ENCODE results near the gene GRAMD1B. TPM values are rescaled to one million over a fixed set of nuclear protein-coding genes. Genes with fewer than 3 reads are reported as not detected.

GRAMD1B gene
- total RNA-seq, 2 donors from 2014 or later: 28.8 to 39.6 TPM

DNA sequence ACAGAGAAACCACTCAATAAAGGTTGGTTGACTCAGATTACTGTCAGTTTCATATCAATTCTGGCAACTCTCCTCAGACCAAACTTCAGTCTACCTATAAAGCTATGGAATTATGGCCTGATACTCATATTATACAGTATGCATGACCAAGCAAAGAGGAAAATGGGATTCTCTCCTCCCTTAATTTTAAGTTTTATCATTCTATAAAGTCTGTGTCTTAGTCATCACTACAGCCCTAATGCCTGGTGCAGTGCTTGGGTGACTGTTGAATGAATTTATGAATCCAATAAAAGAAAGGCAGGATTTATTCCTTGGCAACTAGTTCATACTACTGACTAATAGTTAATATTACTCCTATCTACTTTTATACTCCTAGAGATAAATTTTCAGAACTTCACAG lies 37.6 kb upstream of the GRAMD1B start:
- H3K27me3 Mint-ChIP-seq (ENCODE audit: insufficient read depth): peaks cover 22% of the 10 kb centered on the region
- no peaks in the 10 kb centered on the region for H3K27me3 ChIP-seq (ENCODE audit: control insufficient read depth, insufficient read depth, low read length, poor library complexity, severe bottlenecking)
- peaks cover 4% of the 10 kb centered on the region for H3K9me3 ChIP-seq (ENCODE audit: control insufficient read depth, low read length)
- no peaks in the 10 kb centered on the region for H3K9me3 Mint-ChIP-seq
- H3K4me3 Mint-ChIP-seq: no peak overlapping the region
- peaks cover 14% of the 10 kb centered on the region for H3K4me1 Mint-ChIP-seq
- H3K4me1 ChIP-seq (ENCODE audit: control insufficient read depth, insufficient read depth, low read length): peaks cover 11% of the 10 kb centered on the region
- H3K27ac Mint-ChIP-seq: no peak overlapping the region
- no peaks in the 10 kb centered on the region for H3K36me3 ChIP-seq (ENCODE audit: control insufficient read depth, insufficient read depth, low read length)
- H3K27ac ChIP-seq (ENCODE audit: low read depth, low read length): no peak overlapping the region
- no peak for DNase-seq
- no peak overlapping the region for H3K9ac ChIP-seq (ENCODE audit: extremely low read depth, low read length, poor library complexity, severe bottlenecking)
- TF ChIP-seq, protein P1, sequence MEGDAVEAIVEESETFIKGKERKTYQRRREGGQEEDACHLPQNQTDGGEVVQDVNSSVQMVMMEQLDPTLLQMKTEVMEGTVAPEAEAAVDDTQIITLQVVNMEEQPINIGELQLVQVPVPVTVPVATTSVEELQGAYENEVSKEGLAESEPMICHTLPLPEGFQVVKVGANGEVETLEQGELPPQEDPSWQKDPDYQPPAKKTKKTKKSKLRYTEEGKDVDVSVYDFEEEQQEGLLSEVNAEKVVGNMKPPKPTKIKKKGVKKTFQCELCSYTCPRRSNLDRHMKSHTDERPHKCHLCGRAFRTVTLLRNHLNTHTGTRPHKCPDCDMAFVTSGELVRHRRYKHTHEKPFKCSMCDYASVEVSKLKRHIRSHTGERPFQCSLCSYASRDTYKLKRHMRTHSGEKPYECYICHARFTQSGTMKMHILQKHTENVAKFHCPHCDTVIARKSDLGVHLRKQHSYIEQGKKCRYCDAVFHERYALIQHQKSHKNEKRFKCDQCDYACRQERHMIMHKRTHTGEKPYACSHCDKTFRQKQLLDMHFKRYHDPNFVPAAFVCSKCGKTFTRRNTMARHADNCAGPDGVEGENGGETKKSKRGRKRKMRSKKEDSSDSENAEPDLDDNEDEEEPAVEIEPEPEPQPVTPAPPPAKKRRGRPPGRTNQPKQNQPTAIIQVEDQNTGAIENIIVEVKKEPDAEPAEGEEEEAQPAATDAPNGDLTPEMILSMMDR (conservative IDR thresholded peaks at IDR 0.05): no peak
- H3K4me3 ChIP-seq (ENCODE audit: low read length): no peak overlapping the region
- H3K36me3 Mint-ChIP-seq (ENCODE audit: low read depth): no peaks in the 10 kb centered on the region

- Mint-ChIP-seq H3K27ac (no peak overlapping the region), H3K4me1 (peaks cover 14% of the 10 kb centered on the region), H3K9me3 (no peaks in the 10 kb centered on the region), H3K36me3 (ENCODE audit: low read depth) (no peaks in the 10 kb centered on the region), H3K27me3 (ENCODE audit: insufficient read depth) (peaks cover 22% of the 10 kb centered on the region), H3K4me3 (no peak overlapping the region)
- no peak for DNase-seq
- H3K9ac ChIP-seq (ENCODE audit: extremely low read depth, low read length, poor library complexity, severe bottlenecking): no peak overlapping the region
- TF ChIP-seq, protein P1 (conservative IDR thresholded peaks at IDR 0.05): no peak
- H3K9me3 ChIP-seq (ENCODE audit: control insufficient read depth, low read length): peaks cover 4% of the 10 kb centered on the region
- peaks cover 11% of the 10 kb centered on the region for H3K4me1 ChIP-seq (ENCODE audit: control insufficient read depth, insufficient read depth, low read length)
- H3K27me3 ChIP-seq (ENCODE audit: control insufficient read depth, insufficient read depth, low read length, poor library complexity, severe bottlenecking): no peaks in the 10 kb centered on the region
- no peaks in the 10 kb centered on the region for H3K36me3 ChIP-seq (ENCODE audit: control insufficient read depth, insufficient read depth, low read length)
- H3K27ac ChIP-seq (ENCODE audit: low read depth, low read length): no peak overlapping the region
- H3K4me3 ChIP-seq (ENCODE audit: low read length): no peak overlapping the region
- 78 to 86% methylated on average over 3 of the region's 3 CpGs for WGBS, 2 experiments (ENCODE audit: insufficient coverage in 1 of 2, insufficient read length in 1 of 2)
These were observed 37.2 kb upstream of the GRAMD1B start for GRCh38 chr11:123392844-123393243.

- no peaks in the 10 kb centered on the region for H3K36me3 ChIP-seq (ENCODE audit: control insufficient read depth, insufficient read depth, low read length)
- H3K4me3 ChIP-seq (ENCODE audit: low read length): no peak overlapping the region
- no peak overlapping the region for H3K27ac ChIP-seq (ENCODE audit: low read depth, low read length)
- H3K9me3 ChIP-seq (ENCODE audit: control insufficient read depth, low read length): peaks cover 4% of the 10 kb centered on the region
- TF ChIP-seq, protein P1 (conservative IDR thresholded peaks at IDR 0.05): no peak
- peaks cover 14% of the 10 kb centered on the region for H3K4me1 Mint-ChIP-seq
- no peak overlapping the region for H3K27ac Mint-ChIP-seq
- WGBS, 2 experiments (ENCODE audit: insufficient coverage in 1 of 2, insufficient read length in 1 of 2): 80 to 81% methylated on average over 2 to 6 of the region's 6 CpGs
- no peak overlapping the region for H3K4me3 Mint-ChIP-seq
- H3K4me1 ChIP-seq (ENCODE audit: control insufficient read depth, insufficient read depth, low read length): peaks cover 11% of the 10 kb centered on the region
- H3K27me3 ChIP-seq (ENCODE audit: control insufficient read depth, insufficient read depth, low read length, poor library complexity, severe bottlenecking): no peaks in the 10 kb centered on the region
- H3K9ac ChIP-seq (ENCODE audit: extremely low read depth, low read length, poor library complexity, severe bottlenecking): no peak overlapping the region
- H3K27me3 Mint-ChIP-seq (ENCODE audit: insufficient read depth): peaks cover 24% of the 10 kb centered on the region
- no peaks in the 10 kb centered on the region for H3K9me3 Mint-ChIP-seq
- no peaks in the 10 kb centered on the region for H3K36me3 Mint-ChIP-seq (ENCODE audit: low read depth)
- DNase-seq: no peak
These were observed 36.6 kb upstream of the GRAMD1B start for GRCh38 chr11:123393312-123393927.
